HEK293 (cell line): ENCODE data around the gene FUT4.

Source experiments
- CTCF ChIP-seq: fragments of 450-650 bp; formaldehyde crosslinking; IDR thresholded peaks from 2 replicates; pipeline ENCODE4 v1.5.1; 2016; ENCODE audit warnings: missing biosample characterization, missing genetic modification characterization
- HOXA7 ChIP-seq: sonication (generic); formaldehyde crosslinking; IDR thresholded peaks from 2 replicates; pipeline ENCODE4 v1.8.1; 2022; ENCODE audit warnings: missing genetic modification reagents, borderline replicate concordance
- SCRT2 ChIP-seq: fragments of 450-650 bp; formaldehyde crosslinking; IDR thresholded peaks from 2 replicates; pipeline ENCODE4 v1.5.1; 2016; ENCODE audit warnings: missing biosample characterization, missing genetic modification characterization
- ZBTB44 ChIP-seq: fragments of 450-650 bp; IDR thresholded peaks from 2 replicates; pipeline ENCODE4 v1.5.1; 2018; ENCODE audit warnings: missing biosample characterization, mild to moderate bottlenecking, missing genetic modification characterization
- ZNF184 ChIP-seq: fragments of 450-650 bp; IDR thresholded peaks from 2 replicates; pipeline ENCODE4 v1.5.1; 2018; ENCODE audit warnings: missing biosample characterization, mild to moderate bottlenecking, missing genetic modification characterization
- ZNF24 ChIP-seq: fragments of 450-650 bp; formaldehyde crosslinking; IDR thresholded peaks from 2 replicates; pipeline ENCODE4 v1.5.1; 2016; ENCODE audit warnings: missing biosample characterization, missing genetic modification characterization
- ZNF391 ChIP-seq: fragments of 450-650 bp; formaldehyde crosslinking; IDR thresholded peaks from 2 replicates; pipeline ENCODE4 v1.5.1; 2016; ENCODE audit warnings: low read depth, missing biosample characterization, missing genetic modification characterization, borderline replicate concordance
- ZNF610 ChIP-seq: fragments of 450-650 bp; formaldehyde crosslinking; IDR thresholded peaks from 2 replicates; pipeline ENCODE4 v1.5.1; 2016; ENCODE audit warnings: missing biosample characterization, missing genetic modification characterization, borderline replicate concordance
- ZNF707 ChIP-seq: fragments of 450-650 bp; formaldehyde crosslinking; IDR thresholded peaks from 2 replicates; pipeline ENCODE4 v1.5.1; 2016; ENCODE audit warnings: missing biosample characterization, missing genetic modification characterization
- ZNF777 ChIP-seq: fragments of 450-650 bp; formaldehyde crosslinking; IDR thresholded peaks from 2 replicates; pipeline ENCODE4 v1.5.1; 2017; ENCODE audit warnings: missing biosample characterization, missing genetic modification characterization, borderline replicate concordance
- TF ChIP-seq, protein P1 (sequence below): fragments of 450-650 bp; IDR thresholded peaks from 2 replicates; pipeline ENCODE4 v1.5.1; 2018; ENCODE audit warnings: missing biosample characterization, missing genetic modification characterization
- TF ChIP-seq, protein P2 (sequence below): fragments of 450-650 bp; formaldehyde crosslinking; IDR thresholded peaks from 2 replicates; pipeline ENCODE4 v1.5.1; 2016; ENCODE audit warnings: missing biosample characterization, missing genetic modification characterization

DNA sequence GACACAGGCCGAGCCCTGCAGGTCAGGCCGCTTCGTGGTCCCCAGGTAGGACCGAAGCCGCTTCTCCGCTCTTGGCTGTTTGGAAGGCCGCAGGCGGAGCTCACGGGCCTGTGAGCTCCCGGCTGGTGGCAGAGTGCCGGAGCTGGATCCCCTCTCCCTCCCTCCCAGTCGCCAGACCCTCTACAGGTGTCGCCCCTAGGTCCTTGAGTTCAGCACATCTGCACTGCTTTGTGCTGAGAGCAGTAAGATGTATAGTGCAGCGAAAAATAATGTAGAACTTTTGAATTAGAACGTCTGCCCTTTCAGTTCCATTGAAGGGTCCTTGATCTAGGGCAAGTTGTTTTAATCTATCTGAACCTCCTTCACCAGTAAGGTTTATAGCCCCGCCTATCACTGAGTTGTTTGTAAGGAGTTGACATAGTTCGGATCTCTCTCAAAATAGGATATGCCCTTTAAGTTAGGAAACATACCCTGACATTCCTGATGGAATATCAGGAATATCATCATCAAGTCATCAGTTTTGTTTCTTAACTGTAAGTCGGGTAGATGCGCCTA lies 49.5 kb upstream of the FUT4 start:
- TF ChIP-seq SCRT2 (tag by site-specific recombination) (peak; percentile 91), CTCF (no peak), ZNF184 (tag by site-specific recombination) (no peak), HOXA7 (CRISPR knock-in tag) (no peak), ZNF777 (tag by site-specific recombination) (no peak), ZBTB44 (no peak), ZNF707 (tag by site-specific recombination) (no peak), ZNF610 (no peak), ZNF391 (tag by site-specific recombination) (no peak), ZNF24 (no peak)
- TF ChIP-seq, protein P1, sequence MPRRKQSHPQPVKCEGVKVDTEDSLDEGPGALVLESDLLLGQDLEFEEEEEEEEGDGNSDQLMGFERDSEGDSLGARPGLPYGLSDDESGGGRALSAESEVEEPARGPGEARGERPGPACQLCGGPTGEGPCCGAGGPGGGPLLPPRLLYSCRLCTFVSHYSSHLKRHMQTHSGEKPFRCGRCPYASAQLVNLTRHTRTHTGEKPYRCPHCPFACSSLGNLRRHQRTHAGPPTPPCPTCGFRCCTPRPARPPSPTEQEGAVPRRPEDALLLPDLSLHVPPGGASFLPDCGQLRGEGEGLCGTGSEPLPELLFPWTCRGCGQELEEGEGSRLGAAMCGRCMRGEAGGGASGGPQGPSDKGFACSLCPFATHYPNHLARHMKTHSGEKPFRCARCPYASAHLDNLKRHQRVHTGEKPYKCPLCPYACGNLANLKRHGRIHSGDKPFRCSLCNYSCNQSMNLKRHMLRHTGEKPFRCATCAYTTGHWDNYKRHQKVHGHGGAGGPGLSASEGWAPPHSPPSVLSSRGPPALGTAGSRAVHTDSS (tag by site-specific recombination), result no peak
- TF ChIP-seq, protein P2, sequence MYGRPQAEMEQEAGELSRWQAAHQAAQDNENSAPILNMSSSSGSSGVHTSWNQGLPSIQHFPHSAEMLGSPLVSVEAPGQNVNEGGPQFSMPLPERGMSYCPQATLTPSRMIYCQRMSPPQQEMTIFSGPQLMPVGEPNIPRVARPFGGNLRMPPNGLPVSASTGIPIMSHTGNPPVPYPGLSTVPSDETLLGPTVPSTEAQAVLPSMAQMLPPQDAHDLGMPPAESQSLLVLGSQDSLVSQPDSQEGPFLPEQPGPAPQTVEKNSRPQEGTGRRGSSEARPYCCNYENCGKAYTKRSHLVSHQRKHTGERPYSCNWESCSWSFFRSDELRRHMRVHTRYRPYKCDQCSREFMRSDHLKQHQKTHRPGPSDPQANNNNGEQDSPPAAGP (tag by site-specific recombination), result no peak
